HEK293 (cell line): ENCODE measurements around the gene PAK4.

Experiments used
- CTCF ChIA-PET: fragments of 350-600 bp; formaldehyde crosslinking; extraction: SDS; loops from one replicate; lab custom pipeline; 2021; ENCODE audit warnings: antibody characterized with exemption; lab: Yijun Ruan, JAX
- POLR2A ChIA-PET: fragments of 300-600 bp; formaldehyde crosslinking; extraction: SDS; loops from one replicate; lab custom pipeline; 2020; ENCODE audit warnings: antibody characterized with exemption, inconsistent platforms; lab: Yijun Ruan, JAX
- H3K27ac ChIP-seq: fragments of 200-500 bp; sonication (Bioruptor generic); 2 replicates; pipeline ENCODE4 v1.5.1; 2014; ENCODE audit warnings: low read depth, low read length, control low read depth, inconsistent platforms; ENCODE audit errors: extremely low read depth
- H3K36me3 ChIP-seq, 2 experiments: fragments of 200-500 bp in 1 of 2; sonication (Bioruptor generic) in 1 of 2; 1 replicate in 1 of 2; 2 replicates in 1 of 2; pipeline ENCODE4 v1.5.1; 2014 to 2017; ENCODE audit warnings: inconsistent platforms in 2 of 2, low read length in 2 of 2; ENCODE audit not compliant: control insufficient read depth in 2 of 2, insufficient read depth in 1 of 2
- H3K4me1 ChIP-seq: fragments of 200-500 bp; sonication (Bioruptor generic); 2 replicates; pipeline ENCODE4 v1.5.1; 2014; ENCODE audit warnings: mild to moderate bottlenecking, low read length, inconsistent platforms; ENCODE audit not compliant: control insufficient read depth, insufficient read depth
- H3K4me3 ChIP-seq: 2 replicates; pipeline ENCODE4 v1.5.1; 2011; ENCODE audit warnings: low read depth, mild to moderate bottlenecking, control low read depth, low read length, moderate library complexity
- H3K9me3 ChIP-seq: fragments of 200-500 bp; sonication (Bioruptor generic); 2 replicates; pipeline ENCODE4 v1.5.1; 2014; ENCODE audit warnings: low read depth, low read length, inconsistent platforms; ENCODE audit not compliant: control insufficient read depth, insufficient read depth
- GLIS1 ChIP-seq: fragments of 450-650 bp; formaldehyde crosslinking; IDR thresholded peaks from 2 replicates; pipeline ENCODE4 v1.5.1; 2016; ENCODE audit warnings: missing biosample characterization, missing genetic modification characterization
- IKZF3 ChIP-seq: fragments of 450-650 bp; IDR thresholded peaks from 2 replicates; pipeline ENCODE4 v1.5.0; 2018; ENCODE audit warnings: missing biosample characterization, mild to moderate bottlenecking, missing genetic modification characterization, moderate library complexity
- SCRT2 ChIP-seq: fragments of 450-650 bp; formaldehyde crosslinking; IDR thresholded peaks from 2 replicates; pipeline ENCODE4 v1.5.1; 2016; ENCODE audit warnings: missing biosample characterization, missing genetic modification characterization
- YY1 ChIP-seq: fragments of 450-650 bp; formaldehyde crosslinking; IDR thresholded peaks from 2 replicates; pipeline ENCODE4 v1.5.1; 2018; ENCODE audit warnings: missing biosample characterization, missing genetic modification characterization
- ZNF571 ChIP-seq: fragments of 450-650 bp; formaldehyde crosslinking; IDR thresholded peaks from 2 replicates; pipeline ENCODE4 v1.5.0; 2017; ENCODE audit warnings: missing biosample characterization, missing genetic modification characterization
- ZNF600 ChIP-seq: fragments of 450-650 bp; formaldehyde crosslinking; IDR thresholded peaks from 2 replicates; pipeline ENCODE4 v1.5.1; 2016; ENCODE audit warnings: missing biosample characterization, missing genetic modification characterization
- ZNF76 ChIP-seq: fragments of 450-650 bp; formaldehyde crosslinking; IDR thresholded peaks from 2 replicates; pipeline ENCODE4; 2016; ENCODE audit warnings: low read depth, missing biosample characterization, missing genetic modification characterization, borderline replicate concordance
- TF ChIP-seq, protein P1 (sequence below): fragments of 450-650 bp; formaldehyde crosslinking; IDR thresholded peaks from 2 replicates; pipeline ENCODE4 v1.5.1; 2017; ENCODE audit warnings: missing biosample characterization, missing genetic modification characterization
- TF ChIP-seq, protein P2 (sequence below): fragments of 450-650 bp; formaldehyde crosslinking; IDR thresholded peaks from 2 replicates; pipeline ENCODE4 v1.5.1; 2016; ENCODE audit warnings: missing biosample characterization, missing genetic modification characterization
- TF ChIP-seq, protein P3 (sequence below): fragments of 450-650 bp; formaldehyde crosslinking; IDR thresholded peaks from 2 replicates; pipeline ENCODE4 v1.5.1; 2017; ENCODE audit warnings: missing biosample characterization, mild to moderate bottlenecking, missing genetic modification characterization, moderate library complexity

The PAK4 gene

DNA sequence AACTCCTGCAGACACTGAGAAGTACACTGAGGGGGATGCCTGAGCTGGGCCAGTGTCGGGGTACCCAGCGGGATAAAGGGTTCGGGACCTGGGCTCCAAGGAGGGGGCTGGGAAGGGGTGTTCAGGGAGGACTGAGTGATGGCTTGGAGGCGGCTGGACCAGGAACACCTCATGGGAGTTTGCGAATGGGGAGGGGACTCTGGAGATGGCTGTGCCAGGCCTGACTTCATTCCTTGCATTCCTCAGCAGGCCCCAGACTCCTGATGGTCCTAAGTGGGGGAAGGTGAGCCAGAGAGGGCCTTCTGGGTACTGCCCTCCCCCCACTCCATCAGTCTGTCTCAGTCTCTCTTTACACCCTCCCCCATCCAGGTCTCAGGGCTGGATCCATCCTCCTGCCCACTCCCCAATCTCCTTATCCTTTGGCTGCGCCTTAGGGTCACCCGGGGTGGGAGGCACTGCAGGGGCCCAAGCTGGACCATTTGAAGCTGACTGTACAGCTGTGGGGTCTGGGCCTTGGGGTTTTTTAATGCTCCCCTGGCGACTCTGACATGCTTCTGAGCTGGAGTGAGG, 13.8 kb downstream of the PAK4 start (continued):
- TF ChIP-seq ZNF76 (no peak; the same call in 1 of the 2 replicates), YY1 (tag by site-specific recombination) (no peak)
- TF ChIP-seq, protein P1, sequence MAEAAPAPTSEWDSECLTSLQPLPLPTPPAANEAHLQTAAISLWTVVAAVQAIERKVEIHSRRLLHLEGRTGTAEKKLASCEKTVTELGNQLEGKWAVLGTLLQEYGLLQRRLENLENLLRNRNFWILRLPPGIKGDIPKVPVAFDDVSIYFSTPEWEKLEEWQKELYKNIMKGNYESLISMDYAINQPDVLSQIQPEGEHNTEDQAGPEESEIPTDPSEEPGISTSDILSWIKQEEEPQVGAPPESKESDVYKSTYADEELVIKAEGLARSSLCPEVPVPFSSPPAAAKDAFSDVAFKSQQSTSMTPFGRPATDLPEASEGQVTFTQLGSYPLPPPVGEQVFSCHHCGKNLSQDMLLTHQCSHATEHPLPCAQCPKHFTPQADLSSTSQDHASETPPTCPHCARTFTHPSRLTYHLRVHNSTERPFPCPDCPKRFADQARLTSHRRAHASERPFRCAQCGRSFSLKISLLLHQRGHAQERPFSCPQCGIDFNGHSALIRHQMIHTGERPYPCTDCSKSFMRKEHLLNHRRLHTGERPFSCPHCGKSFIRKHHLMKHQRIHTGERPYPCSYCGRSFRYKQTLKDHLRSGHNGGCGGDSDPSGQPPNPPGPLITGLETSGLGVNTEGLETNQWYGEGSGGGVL (tag by site-specific recombination), result peak; percentile 55

DNA sequence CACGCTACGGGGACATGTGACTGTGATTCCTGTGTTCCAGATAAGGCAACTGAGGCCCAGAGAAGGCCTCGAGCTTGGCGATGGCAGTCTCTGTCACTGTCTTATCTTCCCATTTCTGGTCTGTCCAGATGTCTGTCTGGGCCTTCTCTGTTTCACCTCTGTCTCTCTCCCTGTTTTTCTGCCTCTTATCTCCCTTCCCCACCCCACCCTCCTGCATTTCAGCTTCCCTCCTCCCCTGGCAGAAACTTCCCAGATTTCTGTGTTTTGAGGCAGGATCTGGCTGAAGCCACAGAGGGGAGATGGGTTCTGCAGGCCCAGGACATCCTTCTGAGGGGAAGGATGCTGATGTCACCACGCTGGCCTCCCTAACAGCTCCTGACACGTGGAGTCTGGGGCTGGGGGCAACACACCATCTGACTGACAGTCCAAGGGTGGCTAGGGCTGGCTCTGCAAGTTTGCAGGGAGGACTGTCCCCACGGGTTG, 14.4 kb downstream of the PAK4 start:
- H3K4me1 ChIP-seq, result peaks cover 28% of the 10 kb centered on the region
- peaks cover 0 to 8% of the 10 kb centered on the region in 2 experiments; a peak in 1 of 3 replicates for H3K36me3 ChIP-seq
- no peak overlapping the region for H3K27ac ChIP-seq
- no peaks in the 10 kb centered on the region for H3K9me3 ChIP-seq
- ChIA-PET CTCF (interaction anchor here (0.6 to 1.6 kb wide), 5 partner anchors 10 to 47 kb away, joined by 3 to 7 read pairs (median 3); no protein-coding TSS in a partner anchor), POLR2A (interaction anchor here (0.6 to 1.1 kb wide), 3 partner anchors 24 to 291 kb away, joined by 3 to 11 read pairs (median 4); no protein-coding TSS in a partner anchor)
- H3K4me3 ChIP-seq, result no peak overlapping the region
- no peak for TF ChIP-seq IKZF3 (tag by site-specific recombination)
- TF ChIP-seq ZNF571, result no peak
- peak; percentile 19; the same call in 1 of the 2 replicates for TF ChIP-seq ZNF600 (tag by site-specific recombination)
- TF ChIP-seq, protein P2, sequence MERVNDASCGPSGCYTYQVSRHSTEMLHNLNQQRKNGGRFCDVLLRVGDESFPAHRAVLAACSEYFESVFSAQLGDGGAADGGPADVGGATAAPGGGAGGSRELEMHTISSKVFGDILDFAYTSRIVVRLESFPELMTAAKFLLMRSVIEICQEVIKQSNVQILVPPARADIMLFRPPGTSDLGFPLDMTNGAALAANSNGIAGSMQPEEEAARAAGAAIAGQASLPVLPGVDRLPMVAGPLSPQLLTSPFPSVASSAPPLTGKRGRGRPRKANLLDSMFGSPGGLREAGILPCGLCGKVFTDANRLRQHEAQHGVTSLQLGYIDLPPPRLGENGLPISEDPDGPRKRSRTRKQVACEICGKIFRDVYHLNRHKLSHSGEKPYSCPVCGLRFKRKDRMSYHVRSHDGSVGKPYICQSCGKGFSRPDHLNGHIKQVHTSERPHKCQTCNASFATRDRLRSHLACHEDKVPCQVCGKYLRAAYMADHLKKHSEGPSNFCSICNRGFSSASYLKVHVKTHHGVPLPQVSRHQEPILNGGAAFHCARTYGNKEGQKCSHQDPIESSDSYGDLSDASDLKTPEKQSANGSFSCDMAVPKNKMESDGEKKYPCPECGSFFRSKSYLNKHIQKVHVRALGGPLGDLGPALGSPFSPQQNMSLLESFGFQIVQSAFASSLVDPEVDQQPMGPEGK (tag by site-specific recombination), result peak; percentile 50; the same call in 1 of the 2 replicates
- no peak for TF ChIP-seq SCRT2 (tag by site-specific recombination)
- TF ChIP-seq, protein P1 (tag by site-specific recombination), result peak; percentile 26; the same call in 1 of the 2 replicates

DNA sequence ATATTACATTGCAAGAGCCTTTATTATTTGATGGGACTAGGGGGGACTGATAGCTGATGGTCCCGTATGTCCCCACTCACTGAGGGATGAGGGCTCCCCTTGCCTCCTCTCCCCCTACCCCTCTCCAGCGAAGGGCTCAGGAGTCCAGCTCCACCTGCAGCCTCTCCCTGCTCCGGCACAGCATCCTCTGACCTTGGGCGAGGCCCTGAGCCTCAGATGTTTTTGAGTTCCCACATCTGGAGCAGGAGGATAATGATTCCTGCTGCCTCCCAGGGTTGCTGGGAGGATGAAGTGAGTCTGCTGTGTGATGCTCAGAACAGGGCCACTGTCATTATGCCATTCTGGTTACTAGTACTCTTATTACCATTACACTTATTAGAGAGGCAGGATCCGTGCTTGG, 15.0 kb downstream of the PAK4 start:
- H3K36me3 ChIP-seq, result peaks cover 0 to 8% of the 10 kb centered on the region in 2 experiments; a peak in 1 of 3 replicates
- POLR2A ChIA-PET, result interaction anchor here (0.6 to 1.1 kb wide), 3 partner anchors 23 to 291 kb away, joined by 3 to 11 read pairs (median 4); no protein-coding TSS in a partner anchor
- no peaks in the 10 kb centered on the region for H3K9me3 ChIP-seq
- H3K4me1 ChIP-seq, result peaks cover 31% of the 10 kb centered on the region
- CTCF ChIA-PET, result interaction anchor here (0.9 to 1.6 kb wide), 4 partner anchors 9 to 46 kb away, joined by 3 to 7 read pairs (median 4); no protein-coding TSS in a partner anchor
- H3K27ac ChIP-seq, result no peak overlapping the region
- H3K4me3 ChIP-seq, result no peak overlapping the region
- TF ChIP-seq, protein P3, sequence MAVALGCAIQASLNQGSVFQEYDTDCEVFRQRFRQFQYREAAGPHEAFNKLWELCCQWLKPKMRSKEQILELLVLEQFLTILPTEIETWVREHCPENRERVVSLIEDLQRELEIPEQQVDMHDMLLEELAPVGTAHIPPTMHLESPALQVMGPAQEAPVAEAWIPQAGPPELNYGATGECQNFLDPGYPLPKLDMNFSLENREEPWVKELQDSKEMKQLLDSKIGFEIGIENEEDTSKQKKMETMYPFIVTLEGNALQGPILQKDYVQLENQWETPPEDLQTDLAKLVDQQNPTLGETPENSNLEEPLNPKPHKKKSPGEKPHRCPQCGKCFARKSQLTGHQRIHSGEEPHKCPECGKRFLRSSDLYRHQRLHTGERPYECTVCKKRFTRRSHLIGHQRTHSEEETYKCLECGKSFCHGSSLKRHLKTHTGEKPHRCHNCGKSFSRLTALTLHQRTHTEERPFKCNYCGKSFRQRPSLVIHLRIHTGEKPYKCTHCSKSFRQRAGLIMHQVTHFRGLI (tag by site-specific recombination), result no peak
- 0 out of 2 replicates have a peak, but pooled peaks have one; percentile 8 for TF ChIP-seq GLIS1 (tag by site-specific recombination)
